ENCODE data around the gene C11orf54. TPM values are rescaled to one million over a fixed set of nuclear protein-coding genes. Genes with fewer than 3 reads are reported as not detected.

The C11orf54 gene
- total and polyA plus RNA-seq, 12 donors = 15.2 to 68.2 (median 33.7) TPM

- Histone ChIP-seq H3K4me3 (no peak overlapping the region), H3K9me3 (replicated peaks in 1 of 3) (no peaks in the 10 kb centered on the region), H3K27ac (no peak overlapping the region), H3K27me3 (no peaks in the 10 kb centered on the region), H3K36me3 (replicated peaks in 1 of 2) (peaks cover 0 to 68% of the 10 kb centered on the region in 2 donors), H3K4me1 (replicated peaks in 1 of 2) (no peaks in the 10 kb centered on the region)
- TF ChIP-seq CTCF (IDR thresholded peaks at IDR 0.05) (no peak), POLR2A (IDR thresholded peaks at IDR 0.05) (no peak)
- DNase-seq = no peak
- intact Hi-C loops (cut with DNase I) = no loop called here
- WGBS, 4 donors = 95 to 97% (median 96%) methylated on average over 2 of the region's 2 CpGs
These were observed 12.7 kb upstream of the C11orf54 start for GRCh38 chr11:93728792-93729128.

- DNase-seq = no peak
- TF ChIP-seq CTCF (IDR thresholded peaks at IDR 0.05) (no peak), POLR2A (IDR thresholded peaks at IDR 0.05) (no peak)
- Histone ChIP-seq H3K36me3 (replicated peaks in 1 of 2) (peaks cover 0 to 72% of the 10 kb centered on the region in 2 donors), H3K4me3 (no peak overlapping the region), H3K9me3 (replicated peaks in 1 of 3) (no peaks in the 10 kb centered on the region), H3K27ac (no peak overlapping the region), H3K4me1 (replicated peaks in 1 of 2) (peaks cover 0 to 2% of the 10 kb centered on the region in 2 donors), H3K27me3 (no peaks in the 10 kb centered on the region)
- WGBS, 4 donors = 98 to 99% (median 98%) methylated on average over 5 of the region's 5 CpGs
- intact Hi-C loops (cut with DNase I) = no loop called here
These were observed 12.3 kb upstream of the C11orf54 start for GRCh38 chr11:93729129-93729616.

- Histone ChIP-seq H3K27ac (no peak overlapping the region), H3K9me3 (replicated peaks in 1 of 3) (no peaks in the 10 kb centered on the region), H3K27me3 (no peaks in the 10 kb centered on the region), H3K4me3 (no peak overlapping the region), H3K4me1 (replicated peaks in 1 of 2) (peaks cover 0 to 4% of the 10 kb centered on the region in 2 donors), H3K36me3 (replicated peaks in 1 of 2) (peaks cover 0 to 84% of the 10 kb centered on the region in 2 donors)
- DNase-seq = no peak
- no peak for TF ChIP-seq POLR2A (IDR thresholded peaks at IDR 0.05)
- TF ChIP-seq CTCF (IDR thresholded peaks at IDR 0.05) = no peak
- WGBS, 4 donors = 73 to 77% (median 74%) methylated on average over 5 of the region's 5 CpGs
- intact Hi-C loops (cut with DNase I) = loop anchor here in 1 of 2 donors (10.0 kb wide), 1 partner anchor 46 kb away; no protein-coding TSS in a partner anchor
These were observed 11.1 kb upstream of the C11orf54 start for GRCh38 chr11:93730108-93731107.

GRCh38 chr11:93732237-93732892 is 9.1 kb upstream of the C11orf54 start:
- H3K27me3 ChIP-seq = no peaks in the 10 kb centered on the region
- 80 to 93% (median 83%) methylated on average over 4 of the region's 4 CpGs for WGBS, 4 donors
- H3K36me3 ChIP-seq (replicated peaks in 1 of 2) = peaks cover 0 to 100% of the 10 kb centered on the region in 2 donors
- DNase-seq = no peak
- intact Hi-C loops (cut with DNase I) = loop anchor here in 1 of 2 donors (10.0 kb wide), 1 partner anchor 48 kb away; no protein-coding TSS in a partner anchor
- no peaks in the 10 kb centered on the region for H3K9me3 ChIP-seq (replicated peaks in 1 of 3)
- TF ChIP-seq POLR2A (IDR thresholded peaks at IDR 0.05) (no peak), CTCF (IDR thresholded peaks at IDR 0.05) (no peak)
- no peak overlapping the region for H3K27ac ChIP-seq
- H3K4me1 ChIP-seq (replicated peaks in 1 of 2) = peaks cover 0 to 17% of the 10 kb centered on the region in 2 donors
- no peak overlapping the region for H3K4me3 ChIP-seq

All from adrenal gland (tissue), 12 donors.